ENCODE measurements around the gene FAM181B. TPM values are rescaled to one million over a fixed set of nuclear protein-coding genes. Genes with fewer than 3 reads are reported as not detected.

Gene FAM181B
- total and polyA plus RNA-seq, 2 of the 13 experiments (the other 11 are each of a cell fraction or from before 2014, with no cell fraction given) = not detected

GRCh38 chr11:82733444-82734119 lies at the start of gene FAM181B (continued):
- TF ChIP-seq ZNF777 (CRISPR knock-in tag; IDR thresholded peaks at IDR 0.05) (peak; percentile 92), MAZ (IDR thresholded peaks at IDR 0.05; ENCODE audit: borderline replicate concordance, low read depth, low read length) (no peak), MAZ (CRISPR knock-in tag; IDR thresholded peaks at IDR 0.05; ENCODE audit: low read depth) (peak; percentile 48; the same call in 1 of the 2 replicates), CREB3 (CRISPR knock-in tag; IDR thresholded peaks at IDR 0.05) (no peak), JUND (CRISPR knock-in tag; IDR thresholded peaks at IDR 0.05) (no peak), MAX (IDR thresholded peaks at IDR 0.05) (peak; percentile 35; the same call in 1 of the 2 replicates), ZNF138 (CRISPR knock-in tag; IDR thresholded peaks at IDR 0.05; ENCODE audit: low read depth) (no peak), ZSCAN12 (CRISPR knock-in tag; IDR thresholded peaks at IDR 0.05) (no peak), NR2C2 (CRISPR knock-in tag; IDR thresholded peaks at IDR 0.05; ENCODE audit: borderline replicate concordance) (no peak), MLX (CRISPR knock-in tag; IDR thresholded peaks at IDR 0.05) (no peak), ZNF782 (CRISPR knock-in tag; IDR thresholded peaks at IDR 0.05; ENCODE audit: borderline replicate concordance) (no peak), CREB1 (IDR thresholded peaks at IDR 0.05) (no peak), CREB1 (CRISPR knock-in tag; IDR thresholded peaks at IDR 0.05) (no peak), ARHGAP35 (CRISPR knock-in tag; IDR thresholded peaks at IDR 0.05; ENCODE audit: borderline replicate concordance) (no peak), ZNF687 (CRISPR knock-in tag; IDR thresholded peaks at IDR 0.05) (peak; percentile 35)

Measured in HepG2 (cell line).